Activated T-cell treated with anti-CD3 and anti-CD28 coated beads for 24 hours (primary cell): ENCODE data around the gene MFSD2A.
"Not testable (repeated sequence)": the region's sequence is repeated elsewhere in the genome, so short reads cannot be mapped to it uniquely, and the experiment has no call there.

Experiments used
- DNase-seq: peaks from one replicate; pipeline ENCODE4 v3.0.0-alpha.2; 2020; ENCODE audit warnings: low read depth

The MFSD2A gene

DNA sequence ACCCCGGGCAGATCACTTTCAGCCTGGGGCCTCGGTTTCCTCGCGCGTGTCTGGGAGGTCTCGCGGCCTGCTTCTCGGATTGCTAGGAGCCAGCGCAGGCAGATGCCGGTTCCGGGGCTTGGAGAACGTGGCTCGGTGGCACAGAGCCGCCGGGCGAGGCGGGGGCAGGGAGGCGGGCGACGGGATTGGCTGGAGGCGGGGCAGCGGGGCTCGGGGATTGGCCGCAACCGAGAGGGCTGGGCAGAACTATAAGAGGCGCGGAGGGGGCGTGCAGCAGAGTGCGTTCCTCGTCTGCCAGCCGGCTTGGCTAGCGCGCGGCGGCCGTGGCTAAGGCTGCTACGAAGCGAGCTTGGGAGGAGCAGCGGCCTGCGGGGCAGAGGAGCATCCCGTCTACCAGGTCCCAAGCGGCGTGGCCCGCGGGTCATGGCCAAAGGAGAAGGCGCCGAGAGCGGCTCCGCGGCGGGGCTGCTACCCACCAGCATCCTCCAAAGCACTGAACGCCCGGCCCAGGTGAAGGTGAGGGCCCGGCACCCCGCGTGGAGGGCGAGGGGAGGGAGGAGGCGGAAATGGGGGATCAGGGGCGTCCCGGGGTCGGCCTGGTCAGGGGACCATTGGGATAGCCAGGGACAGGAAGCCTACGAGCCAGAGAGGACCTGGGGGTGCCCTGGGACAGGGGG is at the start of gene MFSD2A:
TSS of gene MFSD2A (plus strand) at position 276 of the 677 bp plus-strand sequence. CDS start at position 424, 148 bp downstream.
- DNase-seq, result peak; percentile 89

DNA sequence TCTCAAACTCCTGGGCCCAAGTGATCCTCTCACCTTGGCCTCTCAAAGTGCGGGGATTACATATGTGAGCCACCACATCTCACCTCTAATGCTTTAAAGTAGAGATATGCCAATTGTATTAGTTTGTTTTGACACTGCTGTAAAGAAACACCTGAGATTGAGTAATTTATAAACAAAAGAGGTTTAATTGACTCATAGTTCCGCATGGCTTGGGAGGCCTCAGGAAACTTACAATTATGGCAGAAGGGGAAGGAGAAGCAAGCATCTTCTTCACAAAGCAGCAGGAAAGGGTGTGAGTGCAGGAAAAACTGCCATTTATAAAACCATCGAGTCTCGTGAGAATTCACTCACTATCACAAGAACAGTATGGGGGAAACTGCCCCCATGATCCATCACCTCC is 49.8 kb upstream of the MFSD2A start:
- no peak for DNase-seq

DNA sequence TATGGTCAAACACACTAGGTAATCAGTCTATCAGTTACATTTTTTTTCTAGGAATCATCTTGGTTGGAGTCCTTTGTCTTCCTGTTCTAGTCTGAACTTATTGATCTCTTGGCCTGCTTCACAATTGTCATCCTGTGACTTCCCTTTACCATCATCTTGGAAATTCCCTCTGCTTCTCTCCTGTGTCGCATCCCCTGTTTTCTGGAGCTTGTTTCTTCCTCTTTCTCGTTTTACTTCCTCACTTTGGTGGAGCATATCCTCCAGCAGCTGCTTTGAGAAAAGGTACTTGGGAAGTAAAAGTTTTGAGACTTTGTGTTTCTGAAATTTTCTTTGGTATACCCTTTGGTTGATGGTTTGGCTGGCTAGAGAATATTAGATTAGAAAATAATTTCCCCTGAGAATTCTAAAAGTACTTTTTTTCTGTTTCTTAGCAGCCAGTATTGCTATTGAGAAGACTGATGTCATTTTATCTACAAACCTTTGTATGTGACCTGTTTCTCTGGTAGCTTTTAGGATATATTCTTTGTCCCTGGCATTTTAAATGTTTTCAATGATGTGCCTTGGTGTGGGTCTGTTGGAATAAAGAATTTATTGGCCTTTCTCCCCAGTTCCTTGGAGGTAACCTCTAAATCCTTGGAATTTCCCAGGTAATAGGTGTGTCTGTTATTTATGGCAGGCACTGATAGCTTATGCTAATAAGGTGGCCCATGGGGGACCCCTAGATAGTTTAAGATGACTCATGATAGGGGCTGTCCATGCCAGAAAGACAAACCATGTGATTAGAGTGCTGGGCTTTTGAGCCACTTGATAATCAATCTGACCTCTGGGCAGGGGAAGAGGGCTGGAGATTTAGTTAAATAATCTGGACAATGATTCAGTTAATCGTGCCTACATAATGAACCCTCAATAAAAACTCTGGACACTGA is 47.2 kb upstream of the MFSD2A start:
- no peak for DNase-seq

DNA sequence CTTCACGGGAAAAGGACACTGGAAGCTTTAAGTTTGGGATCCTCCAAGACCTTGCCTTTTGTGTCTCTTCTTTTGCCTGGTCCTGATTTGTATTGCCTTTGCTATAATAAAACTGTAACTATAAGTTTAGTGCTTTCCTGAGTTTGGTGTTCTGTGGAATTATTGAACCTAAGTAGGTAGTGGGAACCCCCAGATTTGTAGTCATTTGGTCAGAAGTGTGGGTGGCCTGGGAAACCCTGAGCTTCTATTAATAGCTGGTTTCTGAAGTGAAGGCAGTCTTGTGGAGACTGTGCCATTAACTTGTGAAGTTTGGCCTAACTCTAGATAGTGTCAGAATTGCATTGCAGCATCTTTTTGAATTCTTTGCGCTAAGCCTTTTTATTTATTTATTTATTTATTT is 46.4 kb upstream of the MFSD2A start:
- no peak for DNase-seq

DNA sequence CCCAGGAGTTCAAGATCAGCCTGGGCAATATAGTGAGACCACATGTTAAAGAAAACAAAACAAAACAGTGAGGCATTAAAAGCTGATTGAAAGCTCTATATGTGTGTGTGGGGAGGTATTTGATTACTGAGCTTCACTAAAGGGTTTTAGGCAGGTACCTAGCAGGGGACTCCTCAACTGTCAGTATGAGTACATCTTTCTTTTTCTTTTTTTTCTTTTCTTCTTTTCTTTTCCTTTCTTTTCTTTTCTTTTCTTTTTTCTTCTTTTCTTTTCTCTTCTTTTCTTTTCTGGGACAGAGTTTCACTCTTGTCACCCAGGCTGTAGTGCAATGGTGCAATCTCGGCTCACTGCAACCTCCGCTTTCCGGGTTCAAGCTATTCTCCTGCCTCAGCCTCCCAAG is 44.7 kb upstream of the MFSD2A start:
- DNase-seq, result no peak

DNA sequence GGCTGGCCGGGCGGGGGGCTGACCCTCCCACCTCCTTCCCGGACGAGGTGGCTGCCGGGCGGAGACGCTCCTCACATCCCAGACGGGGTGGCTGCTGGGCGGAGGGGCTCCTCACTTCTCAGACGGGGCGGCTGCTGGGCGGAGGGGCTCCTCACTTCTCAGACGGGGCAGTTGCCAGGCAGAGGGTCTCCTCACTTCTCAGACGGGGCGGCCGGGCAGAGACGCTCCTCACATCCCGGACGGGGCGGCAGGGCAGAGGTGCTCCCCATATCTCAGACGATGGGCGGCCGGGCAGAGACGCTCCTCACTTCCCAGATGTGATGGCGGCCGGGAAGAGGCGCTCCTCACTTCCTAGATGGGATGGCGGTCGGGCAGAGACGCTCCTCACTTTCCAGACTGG is 41.8 kb upstream of the MFSD2A start:
- not testable (repeated sequence) for DNase-seq

- no peak for DNase-seq
Measured at GRCh38 chr1:39915499-39916129, 39.3 kb upstream of the MFSD2A start.

DNA sequence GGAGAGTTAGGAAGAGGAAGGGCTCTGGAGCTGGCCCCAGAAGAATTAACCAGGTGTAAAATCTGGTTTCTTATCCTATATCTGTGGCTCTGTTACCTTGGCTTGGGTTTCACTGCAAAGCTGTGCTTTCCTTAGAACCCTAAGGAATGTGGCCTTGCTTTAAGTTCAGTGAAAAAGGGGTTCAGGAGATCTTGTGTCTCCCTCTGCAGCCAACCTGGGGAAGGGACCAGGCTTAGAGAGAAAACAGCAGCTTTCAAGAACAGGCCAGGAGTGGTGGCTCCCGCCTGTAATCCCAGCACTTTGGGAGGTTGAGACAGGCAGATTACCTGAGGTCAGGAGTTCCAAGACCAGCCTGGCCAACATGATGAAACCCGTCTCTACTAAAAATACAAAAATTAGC is 37.1 kb upstream of the MFSD2A start:
- no peak for DNase-seq

DNA sequence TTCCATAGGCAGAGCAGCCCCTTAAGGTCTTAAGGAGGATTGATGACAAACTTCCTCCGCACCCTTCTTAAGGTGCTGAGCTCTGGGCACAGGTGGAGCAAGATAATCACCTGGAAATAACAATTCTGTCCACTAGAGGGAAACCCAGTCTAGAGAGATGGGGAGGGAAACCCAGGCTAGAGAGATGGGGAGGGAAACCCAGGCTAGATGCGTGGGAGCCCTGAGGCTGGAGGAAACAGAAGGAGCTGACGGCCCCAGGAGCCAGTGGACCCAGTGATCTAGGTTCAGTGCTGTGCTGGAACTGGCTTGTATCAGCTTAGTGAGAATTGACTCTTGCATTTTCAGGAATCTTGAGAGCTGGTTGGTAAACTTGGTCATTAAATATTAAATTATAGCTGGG is 35.4 kb upstream of the MFSD2A start:
- peak; percentile 30 for DNase-seq

- no peak for DNase-seq
Measured at GRCh38 chr1:39922251-39922688, 32.7 kb upstream of the MFSD2A start.

DNA sequence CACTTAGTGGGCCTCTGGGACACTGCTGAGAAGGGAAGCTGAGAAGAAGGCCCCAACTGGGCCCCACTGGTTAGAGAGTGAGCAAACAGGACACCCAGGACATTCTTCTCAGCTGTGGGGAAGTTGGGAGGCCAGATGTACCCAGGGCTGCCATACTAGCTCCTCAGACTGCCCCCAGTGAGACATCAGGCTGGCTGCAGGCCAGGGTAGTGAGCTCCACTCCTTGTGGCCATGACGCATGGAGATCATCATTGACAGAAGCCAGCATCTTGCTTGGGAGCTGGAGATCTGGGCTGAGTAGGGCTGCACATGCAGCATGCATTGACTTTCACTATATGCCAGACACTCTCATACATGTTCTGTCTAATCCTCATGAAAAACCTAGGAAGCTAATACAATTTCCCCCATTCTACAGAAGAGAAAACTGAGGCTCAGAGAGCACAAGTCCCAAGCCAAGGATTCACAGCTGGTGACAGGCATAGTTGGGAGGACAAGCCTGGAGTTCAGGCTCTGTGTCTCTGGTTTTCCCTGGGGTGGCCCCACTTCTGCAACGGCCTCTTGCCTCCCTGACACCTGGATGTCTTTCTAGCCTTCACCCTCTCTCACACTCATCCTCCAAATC is 29.1 kb upstream of the MFSD2A start:
- no peak for DNase-seq

DNA sequence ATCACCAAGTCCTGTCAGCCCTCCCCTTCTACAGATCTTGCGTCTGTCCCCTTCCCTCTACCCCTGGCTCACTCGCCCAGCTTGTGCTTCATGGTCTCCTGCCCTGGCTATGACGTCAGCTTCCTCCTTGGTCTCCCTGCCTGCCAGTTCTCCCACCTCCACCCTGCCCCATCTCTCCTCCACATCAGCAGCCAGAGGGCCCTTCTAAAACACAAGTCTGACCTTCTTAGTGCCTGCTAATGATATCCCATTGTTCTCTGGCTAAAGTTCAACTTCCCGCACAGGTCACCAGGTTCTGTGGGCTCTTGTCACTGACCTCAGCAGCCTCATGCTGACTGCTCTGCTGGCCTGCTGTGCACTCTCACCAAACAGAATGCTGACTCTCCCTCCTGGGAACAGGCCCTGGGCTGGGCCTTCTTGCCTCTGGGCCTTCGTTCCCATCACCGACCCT is 28.6 kb upstream of the MFSD2A start:
- no peak for DNase-seq

GRCh38 chr1:39926820-39927219 is 28.1 kb upstream of the MFSD2A start:
- DNase-seq, result no peak

GRCh38 chr1:39927538-39927937 is 27.4 kb upstream of the MFSD2A start:
- DNase-seq, result no peak

DNA sequence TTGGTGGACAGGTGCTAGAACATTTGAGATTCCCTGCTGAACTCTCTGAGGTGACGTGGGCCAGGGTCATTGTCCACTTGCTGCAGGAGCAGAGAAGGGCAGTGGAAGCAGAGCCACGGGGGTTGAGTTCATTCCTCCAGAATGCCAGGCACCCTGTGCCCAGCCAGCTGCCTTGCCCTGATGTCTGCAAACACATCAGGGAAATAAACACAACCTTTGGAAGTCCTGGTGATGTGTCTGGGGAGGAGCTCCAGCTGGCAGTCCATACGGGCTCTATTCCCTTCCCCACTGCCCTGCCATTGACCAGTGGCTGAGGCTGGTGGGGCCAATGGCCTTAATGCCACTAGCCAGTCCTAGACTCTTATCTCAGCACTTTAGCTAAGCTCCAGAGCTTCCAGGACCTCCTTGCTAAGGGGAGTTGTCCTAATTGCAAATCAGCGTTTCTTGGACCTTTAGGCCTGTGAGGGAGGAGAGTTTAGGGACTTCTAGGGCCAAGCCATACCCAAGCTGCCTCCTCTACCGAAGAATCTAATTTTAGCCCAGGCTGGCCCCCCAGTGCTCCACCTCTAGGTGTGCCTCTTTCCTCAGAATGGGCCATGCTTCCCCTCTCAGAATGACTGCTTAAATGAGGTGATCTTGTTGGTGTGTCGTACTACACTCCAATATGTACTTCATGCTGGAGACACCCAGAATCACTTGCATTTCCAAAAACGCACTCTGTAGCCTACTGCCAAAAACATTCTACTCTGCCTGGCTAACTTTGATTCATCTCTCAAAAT is 25.9 kb upstream of the MFSD2A start:
- DNase-seq, result no peak

DNA sequence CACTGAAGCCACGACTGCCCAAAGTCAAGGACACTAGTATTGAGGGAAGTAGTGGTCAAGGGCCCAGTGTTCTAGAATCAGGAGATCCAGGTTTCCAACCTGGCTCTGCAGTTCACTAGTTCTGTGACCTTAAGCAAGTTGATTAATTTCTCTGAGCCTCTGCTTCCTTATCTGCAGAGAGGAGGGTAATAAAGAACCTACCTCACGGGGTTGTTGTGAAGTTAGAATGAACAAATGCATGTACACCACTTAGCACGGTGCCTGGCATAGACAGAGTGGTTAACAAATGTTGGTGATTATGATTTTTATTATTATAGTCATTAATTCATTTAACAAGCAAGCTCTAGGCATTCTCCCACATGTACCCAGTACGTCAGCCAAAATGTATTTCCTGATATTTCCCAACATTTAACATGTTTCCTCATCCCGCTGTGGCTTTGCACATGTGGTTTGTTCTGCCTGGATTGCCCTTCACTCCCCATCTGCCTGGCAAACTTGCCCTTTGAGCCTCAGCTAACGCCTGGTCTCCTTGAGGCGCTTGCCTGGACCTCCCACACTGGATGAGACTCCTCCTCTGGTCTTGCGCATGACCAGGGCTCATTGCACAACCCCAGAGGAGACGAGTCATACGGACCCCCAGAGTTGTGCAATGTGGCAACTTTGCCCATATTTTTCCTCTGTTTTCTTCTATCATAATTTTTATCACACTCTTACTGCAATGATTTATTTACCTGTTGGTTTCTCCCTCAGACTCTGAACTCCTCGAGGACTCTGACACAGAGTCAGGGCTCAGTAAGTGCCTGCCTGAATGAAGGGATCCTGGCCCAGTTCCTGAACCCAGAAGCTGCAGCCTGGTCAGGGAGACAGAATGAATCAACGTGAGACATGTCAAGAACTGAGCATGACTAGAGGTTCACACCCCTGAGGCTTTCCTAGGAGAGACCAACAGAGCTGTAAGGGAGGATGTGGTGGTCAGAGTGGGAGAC is 20.7 kb upstream of the MFSD2A start:
- DNase-seq, result no peak

- no peak for DNase-seq
Measured at GRCh38 chr1:39936724-39937491, 18.0 kb upstream of the MFSD2A start.

DNA sequence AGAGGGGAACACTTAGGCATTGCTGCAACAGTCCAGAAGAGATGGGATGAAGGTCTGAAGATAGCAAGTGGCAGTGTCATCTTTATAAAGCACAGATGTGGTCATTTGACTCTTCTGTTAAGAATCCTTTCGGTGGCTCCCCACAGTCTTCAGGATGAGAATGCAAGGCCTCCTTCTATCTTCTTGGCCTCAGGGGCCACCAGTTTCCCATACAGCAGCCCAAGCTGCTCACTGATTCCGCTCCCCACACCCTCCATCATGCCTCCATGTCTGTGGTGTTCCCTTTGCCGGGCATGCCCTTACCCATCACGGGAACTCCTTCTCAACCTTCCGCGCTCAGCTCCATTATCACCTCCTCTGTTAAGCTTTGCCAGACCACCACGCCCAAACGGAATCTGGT is 16.1 kb upstream of the MFSD2A start:
- no peak for DNase-seq

- no peak for DNase-seq
Measured at GRCh38 chr1:39940253-39940652, 14.7 kb upstream of the MFSD2A start.
